GM18526 (cell line): ENCODE measurements around the gene FAM163B.

Source experiments
- POLR2A ChIP-seq: IDR thresholded peaks from 3 replicates; pipeline ENCODE4 v1.6.1; 2011; ENCODE audit not compliant: insufficient read length; ENCODE audit errors: extremely low read depth

Gene FAM163B

GRCh38 chr9:133612816-133613215 lies 3.6 kb upstream of the FAM163B start:
- no peak for TF ChIP-seq POLR2A

- no peak for TF ChIP-seq POLR2A
These were observed 2.9 kb upstream of the FAM163B start for GRCh38 chr9:133612051-133612450.

DNA sequence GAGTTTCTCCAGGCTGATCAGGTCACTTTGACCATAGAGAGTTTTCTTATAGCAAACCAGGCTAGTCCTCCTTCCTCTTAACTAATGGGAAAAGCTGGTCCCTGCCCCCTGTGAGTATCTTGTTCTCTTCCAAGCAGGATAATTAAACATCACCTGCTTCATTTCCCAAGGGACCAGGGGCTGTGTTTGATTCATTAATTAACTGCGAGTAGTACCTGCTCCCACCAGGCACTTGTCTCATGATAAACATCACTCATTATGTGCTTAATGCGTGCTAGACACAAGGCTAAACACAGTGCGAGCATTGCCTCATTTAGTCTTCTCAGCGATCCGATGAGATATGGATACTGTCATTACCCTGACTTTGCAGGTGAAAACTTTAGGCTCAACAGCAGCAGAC lies 1.7 kb upstream of the FAM163B start:
- no peak for TF ChIP-seq POLR2A

GRCh38 chr9:133608889-133609288 lies 300 bp downstream of the FAM163B start:
- TF ChIP-seq POLR2A = no peak

- TF ChIP-seq POLR2A = no peak
These were observed 807 bp downstream of the FAM163B start for GRCh38 chr9:133608382-133608781.

DNA sequence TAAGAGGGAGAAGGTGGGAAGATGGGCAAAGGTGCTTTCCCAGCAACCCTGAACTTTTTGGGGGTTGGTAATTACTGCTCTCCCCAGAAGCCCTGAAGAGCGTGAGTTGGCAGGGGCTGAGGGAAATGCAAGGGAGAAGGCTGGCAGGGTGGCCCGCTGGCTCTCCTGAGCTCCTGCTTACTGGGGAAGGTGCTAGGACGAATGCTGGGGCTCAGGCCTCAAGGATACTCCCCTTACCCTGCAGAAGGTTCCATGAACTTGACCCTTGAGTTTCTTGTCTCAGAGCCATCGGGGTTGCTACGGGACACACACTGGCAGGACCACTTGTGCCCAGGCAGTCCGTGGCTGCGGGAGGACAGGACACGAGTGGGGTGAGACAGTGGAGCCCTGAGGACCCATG lies 1.2 kb downstream of the FAM163B start:
- no peak for TF ChIP-seq POLR2A

- TF ChIP-seq POLR2A = no peak
These were observed 1.8 kb downstream of the FAM163B start for GRCh38 chr9:133607381-133607780.

DNA sequence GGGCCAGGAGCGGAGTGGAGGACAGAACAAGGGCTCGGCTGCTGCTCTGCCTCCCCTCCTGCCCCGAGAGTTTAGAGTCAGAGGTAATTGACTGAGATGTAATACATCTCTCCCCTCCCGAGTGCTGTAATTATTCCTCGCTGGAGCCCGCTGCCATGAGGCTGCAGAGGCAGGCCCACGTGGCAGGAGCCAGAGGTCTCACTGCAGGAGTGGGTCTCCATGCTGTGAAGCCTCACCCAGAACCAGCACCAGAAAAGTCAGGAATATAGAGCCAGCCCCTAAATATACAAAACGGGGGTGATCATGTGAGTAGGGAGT lies 2.5 kb downstream of the FAM163B start:
- TF ChIP-seq POLR2A = no peak

DNA sequence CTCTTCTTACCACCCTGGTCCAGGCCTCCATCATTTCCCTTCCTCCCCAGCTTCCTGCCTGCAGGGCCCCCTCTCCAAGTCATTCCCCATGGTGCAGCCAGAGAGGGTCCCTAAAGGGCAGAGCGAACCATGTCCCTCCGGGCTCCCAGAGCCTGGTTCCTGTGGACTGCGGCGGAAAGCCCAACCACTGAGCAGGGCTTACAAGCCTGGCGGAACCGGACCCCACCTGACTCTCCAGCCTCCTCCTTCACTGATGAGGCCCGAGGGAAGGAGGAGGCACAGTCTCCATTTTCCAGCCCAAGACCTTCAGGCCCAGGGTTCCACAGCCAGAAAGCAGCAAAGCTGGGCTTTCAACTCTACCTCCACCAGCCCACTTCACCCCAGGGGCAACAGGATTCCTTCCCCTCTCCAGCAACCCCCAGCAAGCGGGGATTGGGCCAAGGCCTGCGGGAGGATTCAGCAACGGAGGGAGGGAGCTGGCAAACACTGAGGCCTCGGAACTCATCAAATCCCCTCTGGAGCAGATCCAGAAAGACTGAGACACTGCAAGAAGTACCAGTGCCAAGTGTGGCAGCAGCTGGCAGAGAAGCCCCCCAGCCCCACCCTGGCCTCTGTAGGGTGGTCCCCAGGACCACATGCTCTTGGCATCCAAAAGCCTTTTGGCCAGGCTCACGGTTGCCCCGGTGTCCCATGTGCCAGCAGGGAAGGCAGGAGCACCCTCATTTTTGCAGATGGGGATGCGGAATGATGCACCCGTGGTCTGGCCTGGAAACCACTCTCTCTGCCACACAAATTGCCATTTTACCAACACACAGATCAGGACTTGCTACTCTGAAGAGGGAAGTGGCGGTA lies 3.1 kb downstream of the FAM163B start:
- no peak for TF ChIP-seq POLR2A

DNA sequence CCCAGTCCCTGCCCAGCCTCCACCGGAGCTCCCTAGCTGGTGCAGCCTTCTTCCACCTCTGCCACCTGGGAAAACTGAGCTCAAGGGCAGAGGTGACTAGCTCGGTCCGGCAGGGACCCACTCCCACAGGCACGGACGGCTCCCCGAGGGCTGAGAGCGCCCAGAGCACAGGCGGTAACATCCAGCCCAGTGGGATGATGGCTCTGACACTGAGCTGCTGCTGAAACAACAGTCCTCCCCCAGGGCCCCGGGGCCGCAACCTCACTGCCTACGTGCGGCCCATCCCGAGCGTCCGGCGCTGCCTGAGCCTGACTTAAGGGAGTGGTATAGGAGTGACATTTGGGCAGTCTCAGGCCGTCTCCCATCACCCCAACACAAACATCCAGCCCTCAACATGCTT lies 3.7 kb downstream of the FAM163B start:
- TF ChIP-seq POLR2A = no peak

- no peak for TF ChIP-seq POLR2A
These were observed 4.3 kb downstream of the FAM163B start for GRCh38 chr9:133604856-133605255.

GRCh38 chr9:133604214-133604613 lies 5.0 kb downstream of the FAM163B start:
- TF ChIP-seq POLR2A = no peak

DNA sequence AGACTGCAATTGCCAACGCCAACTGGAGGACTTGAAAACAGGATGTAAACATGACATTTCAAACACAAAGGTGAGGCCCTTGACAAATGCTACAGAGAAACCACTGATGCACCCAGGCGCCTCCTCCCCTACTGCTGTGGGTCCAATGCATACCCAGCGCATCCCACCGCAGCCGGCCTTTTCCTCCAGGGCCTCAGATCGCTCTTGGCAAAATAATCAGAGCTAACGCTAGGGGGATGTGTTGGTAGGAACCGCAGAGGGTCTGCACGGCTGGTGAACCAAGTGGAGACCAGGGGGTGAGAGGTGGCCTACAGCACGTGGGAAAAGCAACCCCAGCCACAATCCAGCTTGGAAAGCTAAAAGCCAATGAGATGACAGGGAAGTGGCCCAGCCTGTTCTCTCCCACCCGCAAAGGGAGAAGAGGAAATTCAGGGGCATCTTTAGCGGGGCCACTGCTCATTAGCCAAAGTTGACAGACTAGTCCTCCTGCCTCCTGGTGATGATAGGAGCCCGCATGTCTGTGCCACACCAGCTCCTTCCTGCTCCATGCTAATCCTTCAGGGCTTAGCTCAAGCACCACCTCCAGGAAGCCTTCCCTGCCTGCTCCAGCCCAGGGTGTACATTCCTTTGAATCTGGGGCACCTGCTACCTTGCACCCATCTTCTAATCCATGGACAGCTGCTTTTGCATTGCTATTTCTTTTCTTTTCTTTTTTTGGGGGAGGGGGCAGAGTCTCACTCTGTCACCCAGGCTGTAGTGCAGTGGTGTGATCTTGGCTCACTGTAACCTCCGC lies 5.9 kb downstream of the FAM163B start:
- TF ChIP-seq POLR2A = no peak

DNA sequence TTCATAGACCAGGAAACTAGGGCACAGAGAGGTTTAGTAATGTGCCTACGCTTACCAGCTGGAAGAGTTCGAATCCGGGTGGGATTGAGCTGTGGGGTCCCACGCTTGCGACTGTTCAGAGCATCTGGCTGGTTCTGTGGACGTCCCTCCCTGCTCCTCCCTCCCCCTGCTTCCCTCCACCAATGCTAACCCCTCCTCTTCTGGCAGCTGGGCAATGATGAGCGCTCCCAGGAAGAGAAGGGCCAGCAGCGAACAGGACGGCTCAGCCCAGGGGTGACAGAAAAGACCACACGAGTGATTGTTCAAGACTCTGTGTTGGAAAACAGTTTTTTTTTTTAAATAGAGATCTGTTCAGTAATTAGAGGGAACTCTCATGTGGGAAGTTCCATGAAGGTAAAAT lies 6.9 kb downstream of the FAM163B start:
- no peak for TF ChIP-seq POLR2A

DNA sequence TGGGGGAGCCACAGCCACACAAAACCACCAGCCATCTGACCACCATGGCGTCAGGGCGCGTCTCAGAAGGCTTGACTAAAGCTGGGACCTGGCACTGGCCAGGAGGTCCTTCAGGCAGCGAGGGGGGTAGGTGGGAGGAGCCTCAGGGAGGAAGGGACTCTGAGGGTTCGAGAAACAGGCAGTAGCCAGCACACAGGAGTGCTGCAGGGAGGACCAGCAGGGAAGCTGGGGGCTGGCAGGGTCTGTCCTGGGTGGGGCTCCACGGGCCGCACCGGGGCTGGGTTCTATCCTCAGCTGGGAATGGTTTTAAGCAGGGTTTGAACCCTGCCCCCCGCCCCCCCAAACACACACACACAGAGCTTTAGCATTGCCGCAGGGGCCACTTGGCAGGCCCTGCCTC lies 7.4 kb downstream of the FAM163B start:
- TF ChIP-seq POLR2A = no peak

- TF ChIP-seq POLR2A = no peak
These were observed 8.4 kb downstream of the FAM163B start for GRCh38 chr9:133600739-133601138.

DNA sequence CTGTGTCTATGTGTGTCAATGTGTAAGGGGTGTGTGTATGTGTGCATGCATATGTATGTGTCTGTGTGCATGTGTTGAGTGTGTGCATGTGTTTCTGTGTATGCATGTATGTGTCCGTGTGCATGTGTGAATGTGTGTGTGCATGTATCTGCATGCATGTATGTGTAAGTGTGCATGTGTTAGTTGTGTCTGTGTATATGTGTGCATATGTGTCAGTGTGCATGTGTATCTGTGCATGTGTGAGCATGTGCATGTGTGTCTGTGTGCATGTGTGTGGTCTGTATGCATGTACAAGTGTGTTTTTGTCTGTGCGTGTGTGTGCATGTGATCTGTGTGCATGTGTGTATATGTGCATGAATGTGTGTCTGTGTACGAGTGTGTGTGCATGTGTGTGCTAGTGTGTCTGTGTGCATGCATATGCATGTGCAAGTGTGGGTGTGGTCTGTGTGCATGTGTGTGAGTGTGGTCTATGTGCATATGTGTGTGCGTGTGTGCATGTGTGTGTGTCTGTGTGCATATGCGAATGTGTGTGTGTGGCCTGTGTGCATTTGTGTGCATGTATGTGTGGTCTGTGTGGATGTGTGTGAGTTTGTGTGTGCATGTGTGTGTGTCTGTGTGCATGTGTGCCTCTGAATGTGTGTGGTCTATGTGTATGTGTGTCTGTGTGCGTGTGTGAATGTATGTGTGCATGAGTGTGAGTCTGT lies 9.6 kb downstream of the FAM163B start:
- TF ChIP-seq POLR2A = no peak

DNA sequence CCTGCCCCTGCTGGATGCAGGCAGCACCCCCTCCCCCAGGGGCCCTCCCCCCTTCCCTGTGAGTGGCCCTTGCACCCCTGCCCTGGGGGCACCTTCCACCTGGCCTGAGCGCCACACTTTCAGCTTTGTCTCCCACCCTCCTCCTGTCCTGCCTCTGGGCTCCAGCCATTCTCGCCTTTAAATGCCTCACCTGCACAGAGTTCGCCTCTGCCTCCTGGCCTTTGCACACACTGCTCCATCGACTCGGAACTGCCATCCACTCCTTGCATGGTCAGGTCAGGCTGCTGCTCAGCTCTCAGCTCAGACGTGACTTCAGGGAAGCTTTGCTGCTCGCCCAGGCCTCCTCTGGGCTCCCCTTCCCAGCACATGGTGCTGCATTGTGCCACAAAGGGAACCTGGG lies 10.2 kb downstream of the FAM163B start:
- no peak for TF ChIP-seq POLR2A
